ENCODE data around the gene PLCD4. TPM values are rescaled to one million over a fixed set of nuclear protein-coding genes. Genes with fewer than 3 reads are reported as not detected.
A peak's percentile ranks its signal among the peaks of the same experiment; 100 is the strongest.

PLCD4 gene
- total and polyA plus RNA-seq, 12 donors, result 0.72 to 23.2 (median 1.8) TPM

GRCh38 chr2:218566296-218566695, 41.4 kb upstream of the PLCD4 start:
- no peaks in the 10 kb centered on the region for H3K9me3 ChIP-seq (replicated peaks in 1 of 3)
- DNase-seq, result no peak
- H3K4me1 ChIP-seq (replicated peaks in 1 of 2), result peaks cover 21 to 38% of the 10 kb centered on the region in 2 donors
- H3K4me3 ChIP-seq, result no peak overlapping the region
- no peaks in the 10 kb centered on the region for H3K36me3 ChIP-seq (replicated peaks in 1 of 2)
- no peak for TF ChIP-seq POLR2A (IDR thresholded peaks at IDR 0.05)
- no peak for TF ChIP-seq CTCF (IDR thresholded peaks at IDR 0.05)
- WGBS, 4 donors, result 71 to 85% (median 80%) methylated on average over 1 of the region's 1 CpG
- peak overlapping the region in 1 of 5 donors; percentile 97 for H3K27ac ChIP-seq
- H3K27me3 ChIP-seq, result no peaks in the 10 kb centered on the region
- intact Hi-C loops (cut with DNase I), result no loop called here

GRCh38 chr2:218567797-218568189, 39.9 kb upstream of the PLCD4 start:
- H3K27me3 ChIP-seq, result no peaks in the 10 kb centered on the region
- TF ChIP-seq CTCF (IDR thresholded peaks at IDR 0.05) (no peak), POLR2A (IDR thresholded peaks at IDR 0.05) (no peak)
- intact Hi-C loops (cut with DNase I), result no loop called here
- peak overlapping the region in 3 of 4 donors; percentile 80 to 95 (median 92) for H3K4me3 ChIP-seq
- no peaks in the 10 kb centered on the region for H3K36me3 ChIP-seq (replicated peaks in 1 of 2)
- DNase-seq, result no peak
- peaks cover 21 to 41% of the 10 kb centered on the region in 2 donors for H3K4me1 ChIP-seq (replicated peaks in 1 of 2)
- WGBS, 4 donors, result 0 to 1% (median 1%) methylated on average over 19 of the region's 19 CpGs
- no peaks in the 10 kb centered on the region for H3K9me3 ChIP-seq (replicated peaks in 1 of 3)
- H3K27ac ChIP-seq, result peak overlapping the region; percentile 80 to 98 (median 93)

GRCh38 chr2:218568190-218569037, 39.3 kb upstream of the PLCD4 start, which contains the start of the genes CNOT9 and USP37:
Gene CNOT9 (plus strand): TSS chr2:218568839. CDS start chr2:218568955, 116 bp downstream.
Gene USP37 (minus strand): TSS chr2:218568351. CDS start chr2:218558653, 9,698 bp downstream.
- no peaks in the 10 kb centered on the region for H3K9me3 ChIP-seq (replicated peaks in 1 of 3)
- peak within 1 kb of the TSS; percentile 28 to 95 (median 86) for H3K4me3 ChIP-seq
- peak within 1 kb of the TSS; percentile 96 to 99 (median 97) for H3K27ac ChIP-seq
- peaks cover 21 to 41% of the 10 kb centered on the region in 2 donors for H3K4me1 ChIP-seq (replicated peaks in 1 of 2)
- WGBS, 4 donors, result 0 to 1% (median 1%) methylated on average over 23 to 77 of the region's 77 CpGs
- intact Hi-C loops (cut with DNase I), result no loop called here
- TF ChIP-seq CTCF (IDR thresholded peaks at IDR 0.05) (peak in 3 of 6 experiments; percentile 14 to 31 (median 14)), POLR2A (IDR thresholded peaks at IDR 0.05) (peak; percentile 85 to 91)
- H3K36me3 ChIP-seq (replicated peaks in 1 of 2), result no peaks in the 10 kb centered on the region
- no peaks in the 10 kb centered on the region for H3K27me3 ChIP-seq
- DNase-seq, result peak; percentile 99 to 100 (median 100)

GRCh38 chr2:218569038-218569431, 38.7 kb upstream of the PLCD4 start:
- H3K27me3 ChIP-seq, result no peaks in the 10 kb centered on the region
- WGBS, 4 donors, result 0 to 1% (median 0%) methylated on average over 19 to 31 of the region's 31 CpGs
- peak overlapping the region; percentile 28 to 92 (median 77) for H3K4me3 ChIP-seq
- H3K4me1 ChIP-seq (replicated peaks in 1 of 2), result peaks cover 21 to 41% of the 10 kb centered on the region in 2 donors
- peak in 6 of 7 donors; percentile 64 to 78 (median 68) for DNase-seq
- peak overlapping the region; percentile 96 to 99 (median 97) for H3K27ac ChIP-seq
- H3K9me3 ChIP-seq (replicated peaks in 1 of 3), result no peaks in the 10 kb centered on the region
- no peaks in the 10 kb centered on the region for H3K36me3 ChIP-seq (replicated peaks in 1 of 2)
- TF ChIP-seq CTCF (IDR thresholded peaks at IDR 0.05) (no peak), POLR2A (IDR thresholded peaks at IDR 0.05) (no peak)
- intact Hi-C loops (cut with DNase I), result no loop called here
